ENCODE measurements around the gene MLXIP.

DNA sequence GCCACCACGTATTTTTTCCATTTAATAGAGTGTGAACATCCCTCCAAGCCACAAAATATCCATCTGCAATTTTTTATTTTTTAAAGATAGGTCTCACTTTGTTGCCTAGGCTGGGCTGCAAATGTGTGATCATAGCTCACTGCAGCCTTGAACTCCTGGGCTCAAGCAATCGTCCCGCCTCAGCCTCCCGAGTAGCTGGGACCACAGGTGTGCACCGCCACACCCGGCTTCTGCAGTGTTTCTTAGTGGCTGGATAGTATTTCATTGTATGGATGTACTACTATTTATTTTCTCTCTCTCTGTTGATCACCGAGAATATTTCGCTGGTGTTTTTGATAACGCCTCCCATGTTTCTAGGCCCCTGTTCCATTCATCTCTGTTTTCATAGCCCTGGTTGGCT is 17.5 kb downstream of the MLXIP start:
- TF ChIP-seq POLR2AphosphoS5 (IDR thresholded peaks at IDR 0.05; ENCODE audit: low read depth, low read length) (no peak), FOXP2 (optimal IDR thresholded peaks at IDR 0.05; ENCODE audit: borderline replicate concordance, extremely low read depth, extremely low read length, insufficient read depth) (no peak)
- TF ChIP-seq, protein P1, sequence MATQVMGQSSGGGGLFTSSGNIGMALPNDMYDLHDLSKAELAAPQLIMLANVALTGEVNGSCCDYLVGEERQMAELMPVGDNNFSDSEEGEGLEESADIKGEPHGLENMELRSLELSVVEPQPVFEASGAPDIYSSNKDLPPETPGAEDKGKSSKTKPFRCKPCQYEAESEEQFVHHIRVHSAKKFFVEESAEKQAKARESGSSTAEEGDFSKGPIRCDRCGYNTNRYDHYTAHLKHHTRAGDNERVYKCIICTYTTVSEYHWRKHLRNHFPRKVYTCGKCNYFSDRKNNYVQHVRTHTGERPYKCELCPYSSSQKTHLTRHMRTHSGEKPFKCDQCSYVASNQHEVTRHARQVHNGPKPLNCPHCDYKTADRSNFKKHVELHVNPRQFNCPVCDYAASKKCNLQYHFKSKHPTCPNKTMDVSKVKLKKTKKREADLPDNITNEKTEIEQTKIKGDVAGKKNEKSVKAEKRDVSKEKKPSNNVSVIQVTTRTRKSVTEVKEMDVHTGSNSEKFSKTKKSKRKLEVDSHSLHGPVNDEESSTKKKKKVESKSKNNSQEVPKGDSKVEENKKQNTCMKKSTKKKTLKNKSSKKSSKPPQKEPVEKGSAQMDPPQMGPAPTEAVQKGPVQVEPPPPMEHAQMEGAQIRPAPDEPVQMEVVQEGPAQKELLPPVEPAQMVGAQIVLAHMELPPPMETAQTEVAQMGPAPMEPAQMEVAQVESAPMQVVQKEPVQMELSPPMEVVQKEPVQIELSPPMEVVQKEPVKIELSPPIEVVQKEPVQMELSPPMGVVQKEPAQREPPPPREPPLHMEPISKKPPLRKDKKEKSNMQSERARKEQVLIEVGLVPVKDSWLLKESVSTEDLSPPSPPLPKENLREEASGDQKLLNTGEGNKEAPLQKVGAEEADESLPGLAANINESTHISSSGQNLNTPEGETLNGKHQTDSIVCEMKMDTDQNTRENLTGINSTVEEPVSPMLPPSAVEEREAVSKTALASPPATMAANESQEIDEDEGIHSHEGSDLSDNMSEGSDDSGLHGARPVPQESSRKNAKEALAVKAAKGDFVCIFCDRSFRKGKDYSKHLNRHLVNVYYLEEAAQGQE (IDR thresholded peaks at IDR 0.05; ENCODE audit: insufficient read depth in 1 of 2, low read depth in 2 of 2, low read length in 2 of 2): no peak

Measured in PFSK-1 (cell line).